GM19463 (cell line): ENCODE results near the gene GNB1L.
A peak's percentile ranks its signal among the peaks of the same experiment; 100 is the strongest.

Source experiments
- ATAC-seq: cut with Tn5 transposase; IDR thresholded peaks from one replicate; pipeline ENCODE4 v1.9.1; 2021; ENCODE audit warnings: mild to moderate bottlenecking, moderate library complexity; ENCODE audit not compliant: unreplicated experiment

GNB1L gene

GRCh38 chr22:19854778-19855503, at the start of gene GNB1L, which contains the start of gene RTL10:
Gene GNB1L (minus strand): TSS chr22:19854874. CDS start chr22:19821355, 33,519 bp downstream.
Gene RTL10 (minus strand): TSS chr22:19854874. CDS start chr22:19852261, 2,613 bp downstream.
- peak; percentile 80 for ATAC-seq

- ATAC-seq, result no peak
These were observed 49.6 kb upstream of the GNB1L start for GRCh38 chr22:19904174-19904856.

GRCh38 chr22:19903513-19903912, 48.8 kb upstream of the GNB1L start:
- no peak for ATAC-seq

GRCh38 chr22:19903031-19903430, 48.4 kb upstream of the GNB1L start:
- no peak for ATAC-seq

GRCh38 chr22:19902245-19902715, 47.6 kb upstream of the GNB1L start:
- no peak for ATAC-seq

GRCh38 chr22:19901577-19902244, 47.0 kb upstream of the GNB1L start:
- ATAC-seq, result no peak

- ATAC-seq, result no peak
These were observed 46.2 kb upstream of the GNB1L start for GRCh38 chr22:19900707-19901436.

- ATAC-seq, result no peak
These were observed 44.3 kb upstream of the GNB1L start for GRCh38 chr22:19898831-19899567.

- no peak for ATAC-seq
These were observed 43.5 kb upstream of the GNB1L start for GRCh38 chr22:19898145-19898544.

GRCh38 chr22:19897726-19898125, 43.1 kb upstream of the GNB1L start:
- no peak for ATAC-seq

- no peak for ATAC-seq
These were observed 42.1 kb upstream of the GNB1L start for GRCh38 chr22:19896665-19897355.

GRCh38 chr22:19895160-19895849, 40.6 kb upstream of the GNB1L start:
- ATAC-seq, result no peak

- ATAC-seq, result no peak
These were observed 38.7 kb upstream of the GNB1L start for GRCh38 chr22:19893363-19893762.

GRCh38 chr22:19892925-19893324, 38.3 kb upstream of the GNB1L start:
- no peak for ATAC-seq

- no peak for ATAC-seq
These were observed 37.7 kb upstream of the GNB1L start for GRCh38 chr22:19892257-19892879.

- no peak for ATAC-seq
These were observed 36.9 kb upstream of the GNB1L start for GRCh38 chr22:19891317-19892256.

- no peak for ATAC-seq
These were observed 36.0 kb upstream of the GNB1L start for GRCh38 chr22:19890502-19891316.
